ENCODE measurements around the gene UBE2Q1.

The UBE2Q1 gene

DNA sequence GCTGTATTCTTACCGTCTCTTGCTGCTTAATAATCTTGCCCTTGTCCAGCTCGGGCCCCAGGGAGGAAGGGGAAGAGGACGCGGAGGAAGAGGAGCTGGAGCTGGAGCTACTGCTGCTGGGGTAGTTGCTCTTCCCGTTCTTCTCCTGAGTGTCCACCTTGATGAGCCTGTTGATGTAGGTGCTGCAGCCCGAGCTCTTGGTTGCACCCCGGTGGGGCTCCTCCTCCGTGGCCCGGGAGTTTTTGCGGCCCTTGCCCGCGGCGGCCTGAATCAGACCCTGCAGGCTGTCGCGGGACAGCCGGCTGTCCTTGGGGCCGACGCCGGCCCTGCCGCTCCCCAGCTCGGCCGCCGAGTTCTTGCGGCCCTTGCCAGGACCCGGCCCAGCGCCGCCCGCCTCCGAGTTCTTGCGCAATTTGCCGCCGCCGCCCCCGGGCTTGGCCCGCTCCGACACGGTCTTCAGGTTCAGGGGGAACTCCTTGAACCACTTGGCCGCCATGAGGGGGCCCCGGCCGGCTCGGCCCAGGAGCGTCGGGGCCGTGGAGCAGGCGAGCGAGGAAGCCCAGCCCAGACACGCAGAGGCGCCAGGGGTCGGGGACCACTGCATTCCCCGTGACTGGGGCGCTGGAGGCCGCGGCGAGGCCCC lies 56.9 kb downstream of the UBE2Q1 start:
- ATAC-seq = no peak

- no peak for ATAC-seq
Measured at GRCh38 chr1:154500533-154500932, 57.9 kb downstream of the UBE2Q1 start.

GRCh38 chr1:154499446-154499845 lies 59.0 kb downstream of the UBE2Q1 start:
- peak; percentile 66 to 77 for ATAC-seq
